OCI-LY3 (cell line): ENCODE results near the gene RPH3AL.

Source experiments
- H2AFZ ChIP-seq: fragments of 200-600, 300-600 bp; shearing (Covaris generic); 2 replicates; pipeline ENCODE4 v1.6.0; 2014; ENCODE audit warnings: antibody characterized with exemption, low read depth, low read length
- H3K27ac ChIP-seq: fragments of 200-600, 300-600 bp; sonication (generic); 2 replicates; pipeline ENCODE4 v1.5.1; 2014; ENCODE audit warnings: mild to moderate bottlenecking, low read length, moderate library complexity, mixed read lengths
- H3K27me3 ChIP-seq: fragments of 200-600, 300-600 bp; sonication (generic); 2 replicates; pipeline ENCODE4 v1.6.1; 2014; ENCODE audit warnings: low read depth, low read length, mixed read lengths
- H3K36me3 ChIP-seq: fragments of 200-600, 300-600 bp; sonication (generic); replicated peaks from 2 replicates; pipeline ENCODE3; 2014; ENCODE audit warnings: low read depth, low read length, mixed read lengths
- H3K4me1 ChIP-seq: fragments of 300-600, 200-600 bp; sonication (generic); 2 replicates; pipeline ENCODE4 v1.6.1; 2014; ENCODE audit warnings: low read length, mixed read lengths
- H3K4me2 ChIP-seq: fragments of 200-600, 300-600 bp; sonication (generic); 2 replicates; pipeline ENCODE4 v1.6.1; 2014; ENCODE audit warnings: low read length, mixed read lengths
- H3K4me3 ChIP-seq: fragments of 300-600, 200-600 bp; sonication (generic); 2 replicates; pipeline ENCODE4 v1.5.1; 2014; ENCODE audit warnings: antibody characterized with exemption, mild to moderate bottlenecking, low read length, moderate library complexity
- H3K79me2 ChIP-seq: fragments of 300-600, 200-600 bp; shearing (Covaris generic); 2 replicates; pipeline ENCODE4 v1.6.1; 2014; ENCODE audit warnings: mild to moderate bottlenecking, low read length, mixed read lengths
- H3K9ac ChIP-seq: fragments of 300-600, 200-600 bp; shearing (Covaris generic); 2 replicates; pipeline ENCODE4 v1.6.0; 2014; ENCODE audit warnings: mild to moderate bottlenecking, low read length, moderate library complexity
- H3K9me3 ChIP-seq: fragments of 200-600, 300-600 bp; shearing (Covaris generic); 2 replicates; pipeline ENCODE4 v1.6.1; 2014; ENCODE audit warnings: low read length, mixed read lengths; ENCODE audit not compliant: insufficient read depth
- H4K20me1 ChIP-seq: fragments of 200-600, 300-600 bp; sonication (generic); 2 replicates; pipeline ENCODE4 v1.6.1; 2016; ENCODE audit warnings: low read length, mixed read lengths; ENCODE audit not compliant: insufficient read depth
- CTCF ChIP-seq: fragments of 200-600, 300-600 bp; sonication (generic); IDR thresholded peaks from 2 replicates; pipeline ENCODE4 v1.5.1; 2014; ENCODE audit warnings: antibody characterized with exemption, low read length, low read depth
- EZH2phosphoT487 ChIP-seq: fragments of 200-600 bp; shearing (Covaris generic); IDR thresholded peaks from 2 replicates; pipeline ENCODE4 v1.6.1; 2018; ENCODE audit warnings: antibody characterized with exemption, mixed run types, low read depth

The RPH3AL gene

GRCh38 chr17:180381-181244 lies 172.0 kb downstream of the RPH3AL start:
- Histone ChIP-seq H3K4me1 (peaks cover 10% of the 10 kb centered on the region), H4K20me1 (no peaks in the 10 kb centered on the region), H3K4me3 (no peak overlapping the region), H3K9ac (no peak overlapping the region), H3K79me2 (no peaks in the 10 kb centered on the region), H3K27me3 (no peaks in the 10 kb centered on the region), H3K27ac (no peak overlapping the region), H3K9me3 (no peaks in the 10 kb centered on the region), H3K4me2 (no peak overlapping the region), H3K36me3 (no peaks in the 10 kb centered on the region), H2AFZ (no peak overlapping the region)
- TF ChIP-seq CTCF: no peak

- Histone ChIP-seq H3K27me3 (no peaks in the 10 kb centered on the region), H3K36me3 (no peaks in the 10 kb centered on the region), H3K4me2 (no peak overlapping the region), H3K79me2 (no peaks in the 10 kb centered on the region), H3K9me3 (no peaks in the 10 kb centered on the region), H3K27ac (no peak overlapping the region), H3K9ac (no peak overlapping the region), H3K4me1 (peaks cover 3% of the 10 kb centered on the region), H3K4me3 (no peak overlapping the region), H4K20me1 (no peaks in the 10 kb centered on the region), H2AFZ (no peak overlapping the region)
- TF ChIP-seq EZH2phosphoT487: no peak
- TF ChIP-seq CTCF: no peak
Observed at GRCh38 chr17:179781-180380, 172.7 kb downstream of the RPH3AL start.

GRCh38 chr17:179066-179432 lies 173.6 kb downstream of the RPH3AL start:
- H3K9me3 ChIP-seq: no peaks in the 10 kb centered on the region
- H3K79me2 ChIP-seq: no peaks in the 10 kb centered on the region
- H3K4me2 ChIP-seq: no peak overlapping the region
- H3K9ac ChIP-seq: no peak overlapping the region
- H3K36me3 ChIP-seq: no peaks in the 10 kb centered on the region
- H3K4me1 ChIP-seq: no peaks in the 10 kb centered on the region
- no peaks in the 10 kb centered on the region for H3K27me3 ChIP-seq
- H4K20me1 ChIP-seq: no peaks in the 10 kb centered on the region
- TF ChIP-seq CTCF (no peak), EZH2phosphoT487 (no peak)
- H3K27ac ChIP-seq: no peak overlapping the region
- H3K4me3 ChIP-seq: no peak overlapping the region
- no peak overlapping the region for H2AFZ ChIP-seq

- H3K36me3 ChIP-seq: no peaks in the 10 kb centered on the region
- no peak overlapping the region for H3K9ac ChIP-seq
- H3K79me2 ChIP-seq: no peaks in the 10 kb centered on the region
- TF ChIP-seq EZH2phosphoT487 (no peak), CTCF (no peak)
- H3K9me3 ChIP-seq: no peaks in the 10 kb centered on the region
- H3K4me2 ChIP-seq: no peak overlapping the region
- no peaks in the 10 kb centered on the region for H3K4me1 ChIP-seq
- H2AFZ ChIP-seq: no peak overlapping the region
- no peak overlapping the region for H3K4me3 ChIP-seq
- no peak overlapping the region for H3K27ac ChIP-seq
- H3K27me3 ChIP-seq: no peaks in the 10 kb centered on the region
- no peaks in the 10 kb centered on the region for H4K20me1 ChIP-seq
Observed at GRCh38 chr17:178292-179065, 174.1 kb downstream of the RPH3AL start.
